GM19452 (cell line): Measurements from ENCODE around the gene FRAS1.
"Not testable (repeated sequence)": the region's sequence is repeated elsewhere in the genome, so short reads cannot be mapped to it uniquely, and the experiment has no call there.

Source experiments
- ATAC-seq: cut with Tn5 transposase; IDR thresholded peaks from one replicate; pipeline ENCODE4 v1.9.1; 2021; ENCODE audit not compliant: unreplicated experiment

The FRAS1 gene

GRCh38 chr4:78484574-78484973 is 427.5 kb downstream of the FRAS1 start:
- no peak for ATAC-seq

- ATAC-seq = no peak
Observed at GRCh38 chr4:78493731-78494130, 436.6 kb downstream of the FRAS1 start.

- no peak for ATAC-seq
Observed at GRCh38 chr4:78496021-78496643, 439.0 kb downstream of the FRAS1 start.

GRCh38 chr4:78506260-78506659 is 449.1 kb downstream of the FRAS1 start:
- ATAC-seq = not testable (repeated sequence)

GRCh38 chr4:78509043-78509442 is 451.9 kb downstream of the FRAS1 start:
- ATAC-seq = no peak

GRCh38 chr4:78510108-78510507 is 453.0 kb downstream of the FRAS1 start:
- ATAC-seq = no peak

GRCh38 chr4:78510681-78511080 is 453.6 kb downstream of the FRAS1 start:
- no peak for ATAC-seq

GRCh38 chr4:78512357-78512920 is 455.3 kb downstream of the FRAS1 start:
- no peak for ATAC-seq

GRCh38 chr4:78513411-78513975 is 456.4 kb downstream of the FRAS1 start:
- ATAC-seq = no peak

- ATAC-seq = no peak
Observed at GRCh38 chr4:78517050-78517652, 460.0 kb downstream of the FRAS1 start.

GRCh38 chr4:78518561-78518960 is 461.4 kb downstream of the FRAS1 start:
- ATAC-seq = no peak

GRCh38 chr4:78519962-78520361 is 462.8 kb downstream of the FRAS1 start:
- no peak for ATAC-seq

GRCh38 chr4:78520808-78521226 is 463.7 kb downstream of the FRAS1 start:
- ATAC-seq = no peak

- no peak for ATAC-seq
Observed at GRCh38 chr4:78524009-78524408, 466.9 kb downstream of the FRAS1 start.

- no peak for ATAC-seq
Observed at GRCh38 chr4:78525559-78525958, 468.4 kb downstream of the FRAS1 start.

GRCh38 chr4:78527103-78527502 is 470.0 kb downstream of the FRAS1 start:
- no peak for ATAC-seq

- no peak for ATAC-seq
Observed at GRCh38 chr4:78527555-78527954, 470.4 kb downstream of the FRAS1 start.

- ATAC-seq = no peak
Observed at GRCh38 chr4:78528327-78528726, 471.2 kb downstream of the FRAS1 start.

GRCh38 chr4:78529569-78530209 is 472.6 kb downstream of the FRAS1 start:
- no peak for ATAC-seq

GRCh38 chr4:78532046-78532445 is 474.9 kb downstream of the FRAS1 start:
- no peak for ATAC-seq

GRCh38 chr4:78533854-78534253 is 476.7 kb downstream of the FRAS1 start:
- ATAC-seq = no peak
